Measurements from ENCODE around the gene NRG2. TPM values are rescaled to one million over a fixed set of nuclear protein-coding genes. Genes with fewer than 3 reads are reported as not detected.

Gene NRG2
- total and polyA plus RNA-seq, 2 of the 8 experiments (the other 6 are each of a cell fraction or from before 2014, with no cell fraction given): 0.27 to 0.54 TPM

GRCh38 chr5:139851558-139851957 is 191.5 kb downstream of the NRG2 start:
- CTCF ChIA-PET (ENCODE audit: partially characterized antibody): interaction anchor here (1.3 to 13.2 kb wide), 5 partner anchors 13 to 118 kb away, joined by 3 to 173 read pairs (median 13); no protein-coding TSS in a partner anchor
- H3K56ac ChIP-seq (replicated peaks; ENCODE audit: insufficient read length, low read depth, low read length): no peak overlapping the region

More at GRCh38 chr5:139851558-139851957, 191.5 kb downstream of the NRG2 start:
- no peak overlapping the region for H3K14ac ChIP-seq (ENCODE audit: insufficient read length)
- peaks cover 8% of the 10 kb centered on the region; the same call in 1 of the 2 replicates for H3K23me2 ChIP-seq (ENCODE audit: low read depth, low read length)
- H3K4me1 ChIP-seq (replicated peaks in 1 of 4; ENCODE audit: control insufficient read depth in 3 of 4, insufficient read depth in 4 of 4, low read length in 3 of 4): peaks cover 0 to 2% (median 1%) of the 10 kb centered on the region in 4 experiments; a peak in 5 of 7 replicates
- H3K79me1 ChIP-seq (ENCODE audit: low read depth, low read length): no peaks in the 10 kb centered on the region
- H2BK20ac ChIP-seq (ENCODE audit: low read length): no peak overlapping the region
- H3K18ac ChIP-seq (ENCODE audit: extremely low read depth, low read length): no peak overlapping the region
- peaks cover 11 to 35% (median 30%) of the 10 kb centered on the region in 4 experiments for H3K27me3 ChIP-seq (replicated peaks in 1 of 4; ENCODE audit: control insufficient read depth in 3 of 4, extremely low read depth in 1 of 4, insufficient read depth in 3 of 4, low read length in 3 of 4)
- POLR2A ChIA-PET (ENCODE audit: partially characterized antibody): no interaction called here
- H3K27ac ChIP-seq (ENCODE audit: low read depth, low read length): no peak overlapping the region
- H3K36me3 ChIP-seq (ENCODE audit: control insufficient read depth in 2 of 4, insufficient read depth in 4 of 4, low read length in 3 of 4): no peaks in the 10 kb centered on the region
- no peak overlapping the region for H3K23ac ChIP-seq (ENCODE audit: insufficient read length)
- H2AK5ac ChIP-seq (ENCODE audit: low read depth, low read length): no peak overlapping the region
- no peak overlapping the region for H3K4ac ChIP-seq (replicated peaks; ENCODE audit: insufficient read length, low read depth, low read length)
- H2BK15ac ChIP-seq (ENCODE audit: low read length): no peak overlapping the region
- H3K9me3 ChIP-seq (ENCODE audit: insufficient read depth in 2 of 2, low read depth in 1 of 2, low read length in 1 of 2): no peaks in the 10 kb centered on the region
- no peaks in the 10 kb centered on the region for H3K79me2 ChIP-seq (ENCODE audit: control insufficient read depth in 1 of 2, insufficient read depth in 2 of 2, low read length in 2 of 2)
- H4K5ac ChIP-seq (ENCODE audit: insufficient read length, low read depth, low read length): no peak overlapping the region
- TF ChIP-seq EGR1 (IDR thresholded peaks at IDR 0.05; ENCODE audit: borderline replicate concordance, low read depth, low read length): no peak
- TF ChIP-seq POLR2AphosphoS5 (IDR thresholded peaks at IDR 0.05; ENCODE audit: low read depth, low read length): no peak
- no peak for TF ChIP-seq CREB1 (IDR thresholded peaks at IDR 0.05)
- TF ChIP-seq RXRA (IDR thresholded peaks at IDR 0.05; ENCODE audit: insufficient read depth, low read depth, low read length): no peak
- no peak overlapping the region for H2BK120ac ChIP-seq (replicated peaks; ENCODE audit: low read depth, low read length)
- no peak overlapping the region for H3K4me3 ChIP-seq (ENCODE audit: extremely low read depth in 1 of 4, insufficient read depth in 2 of 4, low read depth in 3 of 4, low read length in 4 of 4)
- H4K8ac ChIP-seq (ENCODE audit: extremely low read depth, insufficient read depth, low read length): no peak overlapping the region
- no peak overlapping the region for H3K4me2 ChIP-seq (ENCODE audit: insufficient read depth in 1 of 2, low read depth in 2 of 2, low read length in 2 of 2)
- H2BK5ac ChIP-seq (ENCODE audit: low read depth, low read length): no peak overlapping the region
- H4K20me1 ChIP-seq (replicated peaks in 1 of 2; ENCODE audit: control insufficient read depth in 1 of 2, insufficient read depth in 2 of 2, low read length in 2 of 2): peaks cover 0 to 2% of the 10 kb centered on the region in 2 experiments
- FAIRE-seq: no peak
- H3K9ac ChIP-seq (replicated peaks in 1 of 4; ENCODE audit: extremely low read depth in 1 of 4, low read depth in 3 of 4, low read length in 3 of 4): no peak overlapping the region
- 92% methylated on average over 17 of the region's 19 CpGs; no CpG with 5 or more reads in 1 of the 2 experiments for WGBS, 2 experiments (ENCODE audit: extremely low coverage in 1 of 2, insufficient coverage in 1 of 2, insufficient read length in 1 of 2, insufficient replicate concordance in 2 of 2, low coverage in 1 of 2, low lambda C conversion rate in 2 of 2, missing lambda C conversion rate in 1 of 2)
- H2AFZ ChIP-seq (ENCODE audit: low read length): no peak overlapping the region
- DNase-seq (ENCODE audit: low read depth in 1 of 2, low spot score in 2 of 2): no peak
- H2BK12ac ChIP-seq (ENCODE audit: low read depth, low read length): no peak overlapping the region
- no peak overlapping the region for H4K91ac ChIP-seq (replicated peaks; ENCODE audit: insufficient read length, low read length)

All from H1 (cell line).